T-helper 1 cell (primary cell): ENCODE measurements around the gene EFHB.
A peak's percentile ranks its signal among the peaks of the same experiment; 100 is the strongest.
"Not testable (repeated sequence)": the region's sequence is repeated elsewhere in the genome, so short reads cannot be mapped to it uniquely, and the experiment has no call there.

Experiments
- DNase-seq, 5 donors: peaks; one replicate each; pipeline ENCODE4 v3.0.0-alpha.2; 2012 to 2020

EFHB gene

GRCh38 chr3:19920401-19921080, 13.5 kb downstream of the EFHB start:
- DNase-seq: no peak

DNA sequence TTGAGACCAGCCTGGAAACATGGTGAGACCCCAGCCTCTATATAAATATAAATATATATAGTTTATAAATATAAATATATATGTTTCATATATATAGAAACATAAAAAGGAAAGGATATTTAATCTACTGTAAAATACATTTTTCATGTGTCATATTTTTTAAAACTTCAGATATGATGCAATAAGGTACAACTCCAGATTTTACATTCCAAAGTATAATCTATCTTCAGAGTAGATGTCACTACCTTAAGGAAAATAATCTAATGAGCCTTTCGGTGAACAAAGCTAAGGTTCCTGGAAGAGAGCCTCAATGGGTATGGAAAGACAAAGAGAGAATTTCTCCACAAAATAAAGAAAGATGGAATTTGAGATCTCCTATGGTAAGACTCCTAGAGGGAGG, 16.9 kb downstream of the EFHB start:
- no peak for DNase-seq

DNA sequence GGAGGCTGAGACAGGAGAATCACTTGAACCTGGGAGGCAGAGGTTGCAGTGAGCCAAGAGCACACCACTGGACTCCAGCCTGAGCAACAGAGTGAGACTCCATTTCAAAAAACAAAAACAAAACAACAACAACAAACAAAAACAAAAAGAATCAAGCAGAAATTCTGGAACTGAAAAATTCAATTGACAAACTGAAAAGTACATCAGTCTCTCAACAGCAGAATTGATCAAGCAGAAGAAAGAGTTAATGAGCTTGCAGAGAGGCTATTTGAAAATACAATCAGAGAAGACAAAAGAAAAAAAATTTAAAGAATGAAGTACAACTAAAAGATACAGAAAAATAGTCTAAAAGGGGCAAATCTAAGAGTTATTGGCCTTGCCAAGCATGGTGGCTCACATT, 22.6 kb downstream of the EFHB start:
- no peak for DNase-seq

- DNase-seq: no peak
These were observed 26.5 kb downstream of the EFHB start for GRCh38 chr3:19907523-19907922.

DNA sequence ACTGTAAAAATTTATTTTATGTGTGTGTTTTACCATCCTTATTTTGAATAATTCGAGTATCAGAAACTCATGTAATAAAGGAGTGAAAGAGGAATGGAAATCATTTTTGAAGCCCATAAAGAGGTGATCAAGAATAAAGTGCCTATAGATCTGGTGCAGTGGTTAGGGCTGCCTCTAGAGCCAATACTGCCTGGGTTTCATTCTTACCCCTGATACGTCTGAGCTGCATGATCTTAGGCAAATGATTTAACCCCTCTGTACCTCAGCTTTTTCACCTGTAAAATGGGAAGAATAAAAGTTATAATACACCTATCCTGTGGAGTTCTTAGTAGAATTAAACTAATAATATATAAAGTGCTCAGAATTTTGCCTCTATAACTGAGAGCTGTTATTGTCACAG, 30.4 kb downstream of the EFHB start:
- DNase-seq: no peak

DNA sequence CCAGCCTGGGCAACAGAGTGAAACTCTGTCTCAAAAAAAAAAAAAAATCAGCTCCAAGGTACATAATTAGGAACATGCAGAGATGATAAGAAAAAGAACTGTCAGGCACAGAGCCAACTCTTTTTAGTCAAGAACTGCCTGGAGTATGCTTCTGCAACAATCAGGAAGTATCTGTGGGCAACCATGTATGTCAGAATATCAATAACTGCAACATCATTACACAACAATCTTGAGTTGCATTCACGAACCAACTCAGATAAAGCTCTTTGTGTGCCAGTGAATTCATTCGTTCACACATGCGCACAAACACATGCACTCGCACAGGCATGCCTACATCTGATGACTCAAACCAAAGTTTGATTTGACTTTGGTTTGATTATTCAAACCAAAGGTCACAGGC, 32.1 kb downstream of the EFHB start:
- DNase-seq: no peak

GRCh38 chr3:19901337-19901736, 32.7 kb downstream of the EFHB start:
- no peak for DNase-seq

- DNase-seq: not testable (repeated sequence)
These were observed 34.2 kb downstream of the EFHB start for GRCh38 chr3:19899833-19900232.

- DNase-seq: no peak
These were observed 34.8 kb downstream of the EFHB start for GRCh38 chr3:19899264-19899663.

- DNase-seq: no peak
These were observed 35.3 kb downstream of the EFHB start for GRCh38 chr3:19898721-19899120.

DNA sequence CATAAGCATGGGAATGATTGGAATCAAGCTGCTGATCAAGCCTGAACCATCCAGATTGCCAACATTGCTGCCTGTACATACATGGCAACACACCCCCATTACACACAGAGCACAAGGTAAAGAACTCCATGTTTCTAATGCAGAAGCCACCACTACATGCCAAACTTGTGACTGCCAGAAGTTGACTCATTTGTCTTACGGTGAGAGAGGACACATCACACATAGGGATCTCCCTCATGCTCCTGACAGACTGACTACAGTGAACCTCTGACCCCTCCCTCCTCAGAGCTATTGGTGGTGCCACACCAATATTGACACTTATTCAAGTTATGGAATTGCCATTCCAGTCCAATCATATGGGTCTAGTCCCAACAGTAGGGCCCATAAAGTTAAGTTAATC, 42.3 kb downstream of the EFHB start:
- no peak for DNase-seq

- DNase-seq: no peak
These were observed 45.4 kb downstream of the EFHB start for GRCh38 chr3:19888428-19889152.

DNA sequence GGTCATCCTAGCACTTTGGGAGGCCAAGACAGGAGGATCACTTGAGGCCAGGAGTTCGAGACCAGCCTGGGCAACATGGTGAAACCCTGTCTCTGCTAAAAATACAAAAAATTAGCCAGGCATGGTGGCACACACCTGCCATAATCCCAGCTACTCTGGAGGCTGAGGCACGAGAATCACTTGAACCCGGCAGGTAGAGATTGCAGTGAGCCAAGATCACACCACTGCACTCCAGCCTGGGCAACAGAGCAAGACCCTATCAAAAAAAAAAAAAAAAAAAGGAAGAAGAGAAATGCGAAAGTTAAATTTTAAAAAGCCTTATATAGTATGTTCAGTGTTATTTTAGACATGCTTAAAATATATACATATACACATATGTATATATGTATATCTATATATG, 46.9 kb downstream of the EFHB start:
- not testable (repeated sequence) for DNase-seq

- DNase-seq: no peak
These were observed 47.6 kb downstream of the EFHB start for GRCh38 chr3:19886404-19886803.

- peak in 1 of 5 donors; percentile 23 for DNase-seq
These were observed 48.5 kb downstream of the EFHB start for GRCh38 chr3:19885468-19885867.

DNA sequence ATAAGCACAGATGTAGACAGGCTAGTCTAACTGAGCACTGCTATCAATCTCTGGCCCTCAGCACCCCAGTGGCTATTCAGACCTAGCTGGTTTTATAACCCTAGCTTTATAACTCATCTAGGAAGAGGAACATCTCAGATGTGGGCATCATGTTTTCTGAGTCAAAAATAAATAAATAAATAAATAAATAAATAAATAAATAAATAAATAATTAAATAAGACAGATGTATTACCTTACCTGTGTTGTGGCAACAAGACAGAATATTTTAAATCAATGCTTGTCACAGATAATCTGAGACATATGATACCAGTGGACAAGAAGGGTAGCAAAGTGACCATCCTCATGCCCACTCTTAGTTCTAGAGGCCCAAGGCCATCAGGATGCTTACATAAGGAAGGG, 52.2 kb downstream of the EFHB start:
- no peak for DNase-seq

DNA sequence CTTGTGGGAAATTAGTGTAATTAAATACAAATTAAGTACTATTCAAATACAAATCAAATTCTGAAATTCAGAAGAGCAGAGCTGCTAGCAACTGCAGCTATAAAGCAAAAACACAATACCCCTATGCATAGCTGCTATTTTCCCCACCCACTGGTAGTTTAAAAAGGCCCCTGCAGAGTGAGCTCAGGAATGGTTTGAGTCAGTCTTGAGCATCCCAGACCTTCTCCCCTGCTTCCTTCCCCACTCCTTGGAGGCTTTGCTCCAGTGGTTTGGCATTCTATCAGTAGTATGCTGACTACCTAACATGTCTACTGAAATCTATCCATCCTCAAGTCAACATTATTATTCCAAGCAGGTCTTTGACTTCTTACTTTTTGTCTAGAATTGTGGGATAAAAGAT, 53.0 kb downstream of the EFHB start:
- DNase-seq: no peak

- no peak for DNase-seq
These were observed 56.4 kb downstream of the EFHB start for GRCh38 chr3:19877656-19878055.

- peak in 2 of 5 donors; percentile 3 to 37 for DNase-seq
These were observed 67.2 kb downstream of the EFHB start for GRCh38 chr3:19866751-19867347.

DNA sequence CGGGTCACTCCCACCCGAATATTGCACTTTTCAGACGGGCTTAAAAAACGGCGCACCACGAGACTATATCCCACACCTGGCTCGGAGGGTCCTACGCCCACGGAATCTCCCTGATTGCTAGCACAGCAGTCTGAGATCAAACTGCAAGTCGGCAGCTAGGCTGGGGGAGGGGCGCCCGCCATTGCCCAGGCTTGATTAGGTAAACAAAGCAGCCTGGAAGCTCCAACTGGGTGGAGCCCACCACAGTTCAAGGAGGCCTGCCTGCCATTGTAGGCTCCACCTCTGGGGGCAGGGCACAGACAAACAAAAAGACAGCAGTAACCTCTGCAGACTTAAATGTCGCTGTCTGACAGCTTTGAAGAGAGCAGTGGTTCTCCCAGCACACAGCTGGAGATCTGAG, 78.7 kb downstream of the EFHB start:
- not testable (repeated sequence) for DNase-seq

DNA sequence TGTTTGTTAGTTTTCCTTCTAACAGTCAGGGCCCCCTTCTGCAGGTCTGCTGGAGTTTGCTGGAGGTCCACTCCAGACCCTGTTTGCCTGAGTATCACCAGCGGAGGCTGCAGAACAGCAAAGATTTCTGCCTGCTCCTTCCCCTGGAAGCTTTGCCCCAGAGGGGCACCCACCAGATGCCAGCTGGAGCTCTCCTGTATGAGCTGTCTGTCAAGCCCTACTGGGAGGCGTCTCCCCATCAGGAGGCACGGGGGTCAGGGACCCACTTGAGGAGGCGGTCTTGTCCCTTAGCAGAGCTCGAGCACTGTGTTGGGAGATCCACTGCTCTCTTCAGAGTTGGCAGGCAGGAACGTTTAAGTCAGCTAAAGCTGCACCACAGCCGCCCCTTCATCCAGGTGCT, 87.4 kb downstream of the EFHB start:
- DNase-seq: not testable (repeated sequence)
